Measurements from ENCODE around the gene RGS7BP. TPM values are rescaled to one million over a fixed set of nuclear protein-coding genes. Genes with fewer than 3 reads are reported as not detected.

RGS7BP gene
- total and polyA plus RNA-seq, 2 experiments from 2014 or later = 0.75 to 0.77 TPM

DNA sequence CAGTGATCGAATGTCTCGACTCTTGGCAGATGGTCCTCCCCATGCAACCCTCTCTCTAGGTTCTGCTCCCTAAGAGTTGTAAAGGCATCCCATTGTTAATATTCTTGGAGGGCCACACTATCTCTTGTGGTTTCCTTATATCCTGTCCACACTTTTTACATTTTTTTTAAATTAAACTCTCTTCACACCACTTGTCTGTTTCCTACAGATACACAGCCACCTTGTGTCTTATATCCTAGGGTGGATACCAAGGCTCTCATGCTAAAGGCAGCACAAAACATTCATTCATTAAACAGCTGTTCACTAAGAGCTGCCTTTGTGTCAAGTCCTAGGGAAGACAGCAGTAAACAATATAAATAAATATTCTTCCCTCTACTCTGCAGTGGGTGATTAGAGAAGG, 124.0 kb downstream of the RGS7BP start:
- Histone ChIP-seq H3K27ac (no peak overlapping the region), H3K27me3 (no peaks in the 10 kb centered on the region), H3K79me2 (no peaks in the 10 kb centered on the region), H3K9me3 (ENCODE audit: low read depth) (no peaks in the 10 kb centered on the region), H3K9me2 (replicated peaks; ENCODE audit: insufficient read depth) (no peaks in the 10 kb centered on the region), H3K36me3 (replicated peaks; ENCODE audit: insufficient read depth, low read depth) (no peaks in the 10 kb centered on the region), H4K20me1 (ENCODE audit: insufficient read depth, poor library complexity, severe bottlenecking) (no peaks in the 10 kb centered on the region), H2AFZ (no peak overlapping the region), H3K4me3 (no peak overlapping the region), H3K4me2 (no peak overlapping the region), H3K4me1 (ENCODE audit: insufficient read depth) (no peaks in the 10 kb centered on the region)
- WGBS (ENCODE audit: low lambda C conversion rate, missing lambda C conversion rate) = 88% methylated on average over 2 of the region's 2 CpGs
- no peak for TF ChIP-seq EZH2phosphoT487 (IDR thresholded peaks at IDR 0.05; ENCODE audit: low read depth, severe bottlenecking, unreplicated experiment)
- TF ChIP-seq CTCF (IDR thresholded peaks at IDR 0.05; ENCODE audit: poor library complexity) = no peak
- no peak for TF ChIP-seq EZH2 (IDR thresholded peaks at IDR 0.05; ENCODE audit: borderline replicate concordance)
- DNase-seq (ENCODE audit: low spot score) = no peak

DNA sequence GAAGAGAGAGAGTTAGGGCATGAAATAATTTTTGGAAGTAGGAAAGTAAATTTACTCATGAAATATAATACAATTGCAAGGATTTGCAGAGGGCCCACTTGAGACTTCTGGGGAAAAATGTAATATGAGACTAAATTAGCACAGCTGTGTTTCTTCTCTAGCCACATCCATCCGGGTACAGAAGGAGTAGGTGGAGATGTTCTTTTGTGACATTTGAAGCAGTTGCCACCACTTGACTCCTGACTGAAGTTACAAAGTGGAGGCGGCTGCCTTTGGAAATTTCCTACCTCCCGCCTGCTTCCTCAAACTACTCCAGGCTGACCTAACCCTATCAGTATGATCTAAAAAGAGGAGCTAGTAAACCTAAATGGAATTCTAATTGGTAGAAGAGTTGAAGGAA, 126.4 kb downstream of the RGS7BP start:
- Histone ChIP-seq H3K27me3 (no peaks in the 10 kb centered on the region), H4K20me1 (ENCODE audit: insufficient read depth, poor library complexity, severe bottlenecking) (no peaks in the 10 kb centered on the region), H3K4me1 (ENCODE audit: insufficient read depth) (no peaks in the 10 kb centered on the region), H3K9me2 (replicated peaks; ENCODE audit: insufficient read depth) (no peaks in the 10 kb centered on the region), H3K27ac (no peak overlapping the region), H3K36me3 (replicated peaks; ENCODE audit: insufficient read depth, low read depth) (no peaks in the 10 kb centered on the region), H3K4me2 (no peak overlapping the region), H2AFZ (peak overlapping the region; percentile 13), H3K4me3 (no peak overlapping the region), H3K9me3 (ENCODE audit: low read depth) (no peaks in the 10 kb centered on the region), H3K79me2 (no peaks in the 10 kb centered on the region)
- no peak for DNase-seq (ENCODE audit: low spot score)
- no peak for TF ChIP-seq EZH2 (IDR thresholded peaks at IDR 0.05; ENCODE audit: borderline replicate concordance)
- no peak for TF ChIP-seq EZH2phosphoT487 (IDR thresholded peaks at IDR 0.05; ENCODE audit: low read depth, severe bottlenecking, unreplicated experiment)
- no peak for TF ChIP-seq CTCF (IDR thresholded peaks at IDR 0.05; ENCODE audit: poor library complexity)
- WGBS (ENCODE audit: low lambda C conversion rate, missing lambda C conversion rate) = 28% methylated on average over 3 of the region's 3 CpGs

- no peaks in the 10 kb centered on the region for H4K20me1 ChIP-seq (ENCODE audit: insufficient read depth, poor library complexity, severe bottlenecking)
- H3K4me3 ChIP-seq = no peak overlapping the region
- no peaks in the 10 kb centered on the region for H3K9me2 ChIP-seq (replicated peaks; ENCODE audit: insufficient read depth)
- H3K9me3 ChIP-seq (ENCODE audit: low read depth) = no peaks in the 10 kb centered on the region
- 3% methylated on average over 1 of the region's 1 CpG for WGBS (ENCODE audit: low lambda C conversion rate, missing lambda C conversion rate)
- H2AFZ ChIP-seq = no peak overlapping the region
- H3K4me1 ChIP-seq (ENCODE audit: insufficient read depth) = no peaks in the 10 kb centered on the region
- no peak overlapping the region for H3K27ac ChIP-seq
- peak; percentile 34 for DNase-seq (ENCODE audit: low spot score)
- H3K27me3 ChIP-seq = no peaks in the 10 kb centered on the region
- no peaks in the 10 kb centered on the region for H3K36me3 ChIP-seq (replicated peaks; ENCODE audit: insufficient read depth, low read depth)
- TF ChIP-seq EZH2phosphoT487 (IDR thresholded peaks at IDR 0.05; ENCODE audit: low read depth, severe bottlenecking, unreplicated experiment) = no peak
- TF ChIP-seq CTCF (IDR thresholded peaks at IDR 0.05; ENCODE audit: poor library complexity) = peak; percentile 91
- no peaks in the 10 kb centered on the region for H3K79me2 ChIP-seq
- no peak overlapping the region for H3K4me2 ChIP-seq
Observed at GRCh38 chr5:64634997-64635686, 129.3 kb downstream of the RGS7BP start.
